GM12892 (cell line): ENCODE data around the gene POU4F1. TPM values are rescaled to one million over a fixed set of nuclear protein-coding genes. Genes with fewer than 3 reads are reported as not detected.
"Not testable (repeated sequence)": the region's sequence is repeated elsewhere in the genome, so short reads cannot be mapped to it uniquely, and the experiment has no call there.

Experiments used
- DNase-seq: peaks from one replicate; pipeline ENCODE4 v3.0.0; 2011; ENCODE audit not compliant: insufficient read length
- FAIRE-seq: peaks from 2 replicates; lab custom pipeline; 2011; peaks lifted over from hg19 to GRCh38; lab: Jason Lieb, UNC
- POLR2A ChIP-seq: IDR thresholded peaks from 2 replicates; pipeline ENCODE4 v1.6.1; 2011; ENCODE audit warnings: low read depth, low read length, control low read depth
- POLR2AphosphoS5 ChIP-seq: IDR thresholded peaks from 2 replicates; pipeline ENCODE4 v1.6.1; 2011; ENCODE audit warnings: low read depth, low read length, control low read depth
- TAF1 ChIP-seq: IDR thresholded peaks from 2 replicates; pipeline ENCODE4 v1.6.1; 2011; ENCODE audit warnings: low read depth, mild to moderate bottlenecking, control low read depth, low read length, borderline replicate concordance
- polyA plus RNA-seq: library from polyadenylated mRNA; unstranded; fragments of >200 nt; gene quantifications from one replicate; pipeline ENCODE4 v1.2.1, GENCODE V29; 2012; ENCODE audit warnings: missing spikeins, inconsistent platforms; ENCODE audit not compliant: missing spikeins

Gene POU4F1, protein sequence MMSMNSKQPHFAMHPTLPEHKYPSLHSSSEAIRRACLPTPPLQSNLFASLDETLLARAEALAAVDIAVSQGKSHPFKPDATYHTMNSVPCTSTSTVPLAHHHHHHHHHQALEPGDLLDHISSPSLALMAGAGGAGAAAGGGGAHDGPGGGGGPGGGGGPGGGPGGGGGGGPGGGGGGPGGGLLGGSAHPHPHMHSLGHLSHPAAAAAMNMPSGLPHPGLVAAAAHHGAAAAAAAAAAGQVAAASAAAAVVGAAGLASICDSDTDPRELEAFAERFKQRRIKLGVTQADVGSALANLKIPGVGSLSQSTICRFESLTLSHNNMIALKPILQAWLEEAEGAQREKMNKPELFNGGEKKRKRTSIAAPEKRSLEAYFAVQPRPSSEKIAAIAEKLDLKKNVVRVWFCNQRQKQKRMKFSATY
- polyA plus RNA-seq: 0.30 TPM

DNA sequence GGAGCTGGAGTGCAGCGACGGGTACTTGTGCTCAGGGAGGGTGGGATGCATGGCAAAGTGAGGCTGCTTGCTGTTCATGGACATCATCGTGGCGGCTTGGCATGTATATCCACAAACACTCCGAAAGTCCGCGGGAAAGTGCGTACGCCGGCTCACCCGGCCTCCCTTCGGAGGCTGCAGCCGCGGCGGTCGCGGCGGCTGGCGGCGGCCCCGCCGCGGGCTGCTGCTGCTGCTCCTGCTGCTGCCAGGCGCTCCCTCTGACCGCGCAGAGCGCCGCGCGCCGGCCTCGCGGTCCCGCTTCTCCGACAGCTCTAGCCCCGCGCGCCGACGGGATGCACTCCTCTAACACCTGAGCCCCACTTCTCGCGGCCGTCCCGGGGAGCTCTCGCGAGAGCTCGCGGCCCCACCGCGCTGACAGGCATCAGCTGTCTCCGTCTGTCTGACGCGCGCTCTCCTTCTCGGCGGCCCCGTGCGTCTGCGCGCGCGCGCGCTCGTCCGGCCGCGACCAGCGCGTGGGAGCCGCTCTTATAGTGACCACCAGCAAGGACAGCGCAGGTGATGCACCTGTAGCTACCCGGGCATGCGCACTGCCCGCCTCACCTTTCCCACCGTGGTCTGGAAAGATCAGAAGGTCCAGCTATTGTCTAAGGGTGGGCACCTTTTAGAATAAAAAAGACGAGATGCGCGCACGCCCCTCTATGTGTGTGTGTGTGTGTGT lies at the start of gene POU4F1:
TSS of gene POU4F1 (minus strand) at position 313 of the 718 bp plus-strand sequence. CDS start at position 87, 226 bp downstream.
- TF ChIP-seq TAF1 (no peak), POLR2A (no peak), POLR2AphosphoS5 (no peak)
- DNase-seq (peak; percentile 65), FAIRE-seq (peak; percentile 66)

DNA sequence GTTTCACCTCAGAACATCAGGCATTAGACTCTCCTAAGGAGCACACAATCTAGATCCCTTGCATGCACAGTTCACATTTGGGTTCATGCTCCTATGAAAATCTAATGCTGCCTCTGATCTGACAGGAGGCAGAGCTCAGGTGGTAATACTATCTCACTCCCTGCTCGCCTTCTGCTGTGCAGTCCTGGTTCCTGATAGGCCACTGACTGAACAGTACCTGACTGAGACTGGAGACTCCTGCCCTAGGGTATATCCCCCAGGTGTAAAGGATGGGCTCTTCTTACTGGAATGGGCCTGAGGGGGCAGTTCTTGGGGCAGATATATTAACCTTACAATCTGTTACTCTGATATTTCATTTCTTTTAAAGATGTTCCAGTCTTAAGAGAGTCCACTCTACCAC lies 49.3 kb upstream of the POU4F1 start:
- no peak for TF ChIP-seq POLR2A
- TF ChIP-seq TAF1: no peak
- no peak for TF ChIP-seq POLR2AphosphoS5
- DNase-seq (no peak), FAIRE-seq (no peak)

DNA sequence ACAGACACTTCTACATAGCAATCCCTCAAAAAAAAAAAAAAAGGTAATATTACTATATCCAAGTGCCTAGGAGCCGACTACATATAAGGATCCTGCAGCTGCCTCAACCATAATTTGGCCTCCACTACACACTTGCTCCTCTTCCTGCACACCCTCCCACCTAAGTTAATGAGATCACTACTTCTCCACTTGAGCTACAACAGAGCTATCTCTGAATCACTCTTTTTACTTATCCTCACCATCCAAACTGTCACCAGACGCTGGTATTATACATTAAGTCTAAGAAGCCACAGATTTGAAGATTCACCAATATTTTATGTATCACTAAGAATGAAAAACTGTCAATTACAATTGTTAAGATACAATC lies 47.3 kb upstream of the POU4F1 start:
- TF ChIP-seq POLR2A (no peak), POLR2AphosphoS5 (no peak), TAF1 (no peak)
- FAIRE-seq: no peak
- no peak for DNase-seq

DNA sequence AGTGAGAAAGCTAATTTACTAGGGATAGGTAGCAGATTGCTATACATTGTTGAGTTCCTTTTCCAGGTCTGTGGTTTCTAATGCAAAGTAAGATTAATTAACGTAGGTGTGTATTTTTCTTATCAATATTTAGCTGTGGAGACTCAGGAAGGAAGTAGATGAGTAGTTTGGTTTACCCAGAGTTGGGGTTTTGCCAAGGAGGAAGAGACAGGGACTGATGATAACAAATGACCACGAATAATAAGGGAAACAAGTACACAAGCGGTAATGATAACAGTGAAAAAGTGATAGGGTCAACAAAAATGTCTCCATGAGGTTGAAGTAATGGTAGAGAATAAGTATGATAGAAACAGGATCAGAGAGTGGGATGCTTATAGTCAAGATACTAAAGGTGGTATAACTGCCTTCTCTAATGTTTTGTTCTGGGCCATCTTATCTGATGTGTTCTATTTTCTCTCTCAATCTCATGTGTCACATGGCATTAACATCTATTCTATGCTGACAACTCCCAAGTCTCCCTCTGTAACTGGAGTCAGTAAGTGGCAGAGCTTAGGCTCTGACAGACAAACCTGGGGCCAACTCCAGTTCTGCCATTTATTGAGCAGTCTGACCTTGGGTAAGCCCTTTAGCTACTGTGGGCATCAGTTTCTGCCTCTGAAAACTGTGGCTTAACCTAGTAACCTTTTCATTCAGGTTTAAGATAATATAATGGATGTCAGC lies 46.8 kb upstream of the POU4F1 start:
- no peak for FAIRE-seq
- no peak for DNase-seq
- TF ChIP-seq POLR2A (no peak), POLR2AphosphoS5 (no peak), TAF1 (no peak)

DNA sequence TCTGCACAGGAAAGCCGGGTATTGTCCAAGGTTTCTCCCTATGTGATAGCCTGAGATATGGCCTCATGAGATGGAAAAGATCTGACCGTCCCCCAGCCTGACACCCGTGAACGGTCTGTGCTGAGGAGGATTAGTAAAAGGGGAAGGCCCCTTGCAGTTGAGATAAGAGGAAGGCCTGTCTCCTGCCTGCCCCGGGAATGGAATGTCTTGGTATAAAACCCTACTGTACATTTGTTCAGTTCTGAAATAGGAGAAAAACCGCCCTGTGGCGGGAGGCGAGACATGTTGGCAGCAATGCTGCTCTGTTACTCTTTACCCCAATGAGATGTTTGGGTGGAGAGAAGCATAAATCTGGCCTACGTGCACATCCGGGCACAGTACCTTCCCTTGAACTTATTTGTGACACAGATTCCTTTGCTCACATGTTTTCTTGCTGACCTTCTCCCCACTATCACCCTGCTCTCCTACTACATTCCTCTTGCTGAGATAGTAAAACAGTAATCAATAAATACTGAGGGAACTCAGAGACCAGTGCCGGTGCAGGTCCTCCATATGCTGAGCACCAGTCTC lies 43.8 kb upstream of the POU4F1 start:
- not testable (repeated sequence) for DNase-seq, FAIRE-seq

DNA sequence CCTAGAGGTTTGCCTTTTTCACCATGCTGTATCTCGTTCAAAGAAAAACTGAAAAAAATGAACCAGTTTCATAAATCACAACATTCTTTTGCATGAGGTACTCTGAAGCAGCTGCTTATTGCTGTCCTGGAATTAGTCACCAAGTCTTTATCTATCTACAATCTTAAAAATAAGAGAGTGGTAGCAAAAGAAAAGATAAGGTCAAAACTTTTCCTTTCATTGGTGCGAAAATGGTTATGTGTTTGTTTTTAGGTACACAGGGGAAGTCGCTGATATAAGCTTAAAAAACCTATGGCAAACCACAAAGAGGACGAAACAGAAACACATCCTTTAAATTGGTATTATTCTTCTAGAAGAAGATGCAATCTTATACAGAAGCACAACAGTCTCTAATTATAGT lies 34.9 kb upstream of the POU4F1 start:
- FAIRE-seq (no peak), DNase-seq (no peak)
- no peak for TF ChIP-seq TAF1
- no peak for TF ChIP-seq POLR2A
- TF ChIP-seq POLR2AphosphoS5: no peak

DNA sequence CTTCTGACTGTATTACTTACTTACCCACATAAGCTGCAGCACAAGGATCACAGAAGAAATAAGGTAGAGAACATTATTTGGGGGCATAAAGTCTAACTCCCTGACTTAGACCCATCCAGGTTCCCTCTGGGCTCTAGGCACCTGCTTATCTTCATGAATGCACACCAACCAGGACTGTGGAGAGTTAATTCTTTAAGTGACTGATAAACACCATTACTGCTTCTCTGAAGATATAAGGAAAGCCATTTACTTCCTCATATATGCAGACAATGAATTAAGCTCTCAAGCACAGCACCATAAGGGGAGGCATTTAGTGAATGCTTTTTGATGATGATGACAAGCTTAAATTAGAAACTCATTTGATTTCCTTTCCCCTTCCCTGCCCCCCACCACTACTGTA lies 33.1 kb upstream of the POU4F1 start:
- TF ChIP-seq POLR2AphosphoS5 (no peak), TAF1 (no peak), POLR2A (no peak)
- DNase-seq (no peak), FAIRE-seq (no peak)

DNA sequence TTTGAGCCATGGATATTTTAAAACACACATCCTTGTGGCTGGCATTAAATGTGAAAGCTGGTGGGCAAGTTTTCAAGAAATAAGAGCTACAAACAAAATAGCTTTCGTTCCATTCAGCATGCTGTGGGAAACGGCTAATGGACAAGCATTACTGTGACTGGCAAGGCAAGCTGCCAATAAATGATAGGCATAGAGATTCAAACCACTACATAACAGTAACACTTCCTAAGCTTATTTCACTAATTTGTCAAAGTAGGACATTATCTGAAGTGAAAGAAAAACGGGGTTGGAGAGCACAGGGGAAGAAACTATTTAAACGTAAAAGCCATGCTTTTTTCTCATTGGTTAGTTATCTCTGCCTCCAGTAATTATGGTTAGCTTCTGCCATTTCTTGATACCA lies 29.6 kb upstream of the POU4F1 start:
- TF ChIP-seq POLR2AphosphoS5 (no peak), TAF1 (no peak), POLR2A (no peak)
- FAIRE-seq (no peak), DNase-seq (no peak)

DNA sequence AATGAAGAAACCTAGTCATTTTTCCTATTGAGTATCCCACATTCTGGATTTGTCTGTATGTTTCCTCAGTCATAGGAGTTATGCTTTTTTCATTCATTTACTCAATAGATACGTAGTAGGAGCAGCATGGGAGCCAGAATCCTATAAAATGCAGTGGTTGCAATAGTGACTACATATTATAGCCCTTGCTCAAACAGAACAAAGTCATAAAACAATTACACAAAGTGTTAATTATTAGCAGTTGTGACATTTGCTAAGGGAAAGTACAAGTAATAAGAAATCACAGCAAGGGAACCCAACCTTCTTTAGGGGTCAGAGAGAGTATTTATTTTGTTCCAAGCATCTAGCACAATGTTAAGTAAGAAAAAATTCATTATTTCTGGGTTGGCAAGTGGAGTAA lies 27.7 kb upstream of the POU4F1 start:
- FAIRE-seq: no peak
- no peak for DNase-seq
- TF ChIP-seq POLR2AphosphoS5: no peak
- no peak for TF ChIP-seq TAF1
- TF ChIP-seq POLR2A: no peak

DNA sequence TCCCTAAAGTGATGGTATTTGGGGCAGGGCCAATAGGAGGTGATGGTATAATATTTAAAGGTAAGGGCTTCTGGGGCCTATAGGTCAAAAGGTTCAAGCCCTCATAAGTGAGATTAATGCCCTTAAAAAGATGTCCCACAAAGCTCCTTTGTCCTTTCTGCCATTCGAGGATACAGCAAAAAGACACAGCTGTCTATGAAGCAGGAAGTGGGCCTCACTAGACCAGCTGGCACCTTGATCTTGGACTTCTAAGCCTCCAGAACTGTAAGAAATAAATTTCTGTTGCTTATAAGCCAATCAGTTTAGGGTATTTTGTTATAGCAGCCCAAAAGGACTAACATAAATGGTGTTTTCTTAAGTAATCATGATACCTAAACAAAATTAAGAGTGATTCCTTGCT lies 27.2 kb upstream of the POU4F1 start:
- DNase-seq (no peak), FAIRE-seq (no peak)
- TF ChIP-seq POLR2A: no peak
- TF ChIP-seq POLR2AphosphoS5: no peak
- TF ChIP-seq TAF1: no peak

DNA sequence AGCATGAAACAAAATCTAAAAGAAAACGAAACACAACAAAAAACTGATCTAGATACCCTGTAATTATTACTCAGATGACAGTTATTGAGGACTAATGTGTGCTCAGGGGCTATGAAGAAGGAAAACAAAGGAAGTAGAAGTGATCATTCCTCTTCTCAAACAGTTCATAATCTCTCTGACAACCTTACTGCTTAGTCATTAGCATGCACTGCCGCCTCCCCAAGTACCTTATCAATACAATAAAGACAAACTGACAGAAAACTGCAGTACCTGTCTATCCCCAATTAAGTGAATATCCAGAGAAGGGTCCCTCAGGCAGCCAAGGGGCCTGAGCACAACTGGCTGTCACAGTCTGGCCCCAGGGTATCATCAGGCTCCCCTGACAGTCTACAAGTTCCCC lies 22.0 kb upstream of the POU4F1 start:
- TF ChIP-seq TAF1 (no peak), POLR2AphosphoS5 (no peak), POLR2A (no peak)
- DNase-seq: no peak
- no peak for FAIRE-seq

DNA sequence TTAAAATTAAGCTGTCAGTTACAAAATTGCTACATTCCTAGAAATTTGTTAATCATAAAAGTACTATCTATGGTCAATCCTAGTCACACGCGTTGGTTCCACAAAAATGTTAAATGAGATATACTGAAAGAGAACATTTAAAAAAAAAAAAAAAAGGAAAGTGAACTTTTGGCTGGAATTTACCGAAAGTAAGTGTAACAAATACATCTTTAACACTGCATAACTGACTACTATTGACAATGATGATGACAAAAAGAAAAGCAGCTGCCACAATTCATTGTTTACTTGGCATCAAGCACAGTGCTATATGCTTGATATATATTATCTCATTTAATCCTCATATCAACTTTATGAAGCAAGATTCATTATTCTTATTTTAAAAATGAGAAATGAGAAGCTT lies 19.8 kb upstream of the POU4F1 start:
- DNase-seq: no peak
- FAIRE-seq: no peak
- no peak for TF ChIP-seq POLR2AphosphoS5
